ENCODE data around the gene CTNNA2.

Gene CTNNA2

GRCh38 chr2:79585701-79586433, 73.0 kb downstream of the CTNNA2 start:
- TF ChIP-seq SIN3A (IDR thresholded peaks at IDR 0.05; ENCODE audit: borderline replicate concordance, insufficient read depth, low read length) (no peak), REST (IDR thresholded peaks at IDR 0.05; ENCODE audit: insufficient read depth in 1 of 2, low read depth in 2 of 2, low read length in 2 of 2) (no peak), FOXP2 (optimal IDR thresholded peaks at IDR 0.05; ENCODE audit: borderline replicate concordance, extremely low read depth, extremely low read length, insufficient read depth) (no peak), TAF1 (IDR thresholded peaks at IDR 0.05; ENCODE audit: borderline replicate concordance, insufficient read depth, low read length) (no peak), POLR2AphosphoS5 (IDR thresholded peaks at IDR 0.05; ENCODE audit: low read depth, low read length) (no peak)

- TF ChIP-seq REST (IDR thresholded peaks at IDR 0.05; ENCODE audit: insufficient read depth in 1 of 2, low read depth in 2 of 2, low read length in 2 of 2): no peak
- no peak for TF ChIP-seq TAF1 (IDR thresholded peaks at IDR 0.05; ENCODE audit: borderline replicate concordance, insufficient read depth, low read length)
- TF ChIP-seq FOXP2 (optimal IDR thresholded peaks at IDR 0.05; ENCODE audit: borderline replicate concordance, extremely low read depth, extremely low read length, insufficient read depth): no peak
- no peak for TF ChIP-seq POLR2AphosphoS5 (IDR thresholded peaks at IDR 0.05; ENCODE audit: low read depth, low read length)
- TF ChIP-seq SIN3A (IDR thresholded peaks at IDR 0.05; ENCODE audit: borderline replicate concordance, insufficient read depth, low read length): no peak
Observed at GRCh38 chr2:79591281-79591680, 78.4 kb downstream of the CTNNA2 start.

- TF ChIP-seq SIN3A (IDR thresholded peaks at IDR 0.05; ENCODE audit: borderline replicate concordance, insufficient read depth, low read length) (no peak), POLR2AphosphoS5 (IDR thresholded peaks at IDR 0.05; ENCODE audit: low read depth, low read length) (no peak), TAF1 (IDR thresholded peaks at IDR 0.05; ENCODE audit: borderline replicate concordance, insufficient read depth, low read length) (no peak), REST (IDR thresholded peaks at IDR 0.05; ENCODE audit: insufficient read depth in 1 of 2, low read depth in 2 of 2, low read length in 2 of 2) (no peak), FOXP2 (optimal IDR thresholded peaks at IDR 0.05; ENCODE audit: borderline replicate concordance, extremely low read depth, extremely low read length, insufficient read depth) (no peak)
Observed at GRCh38 chr2:79593237-79593867, 80.5 kb downstream of the CTNNA2 start.

GRCh38 chr2:79596403-79596802, 83.6 kb downstream of the CTNNA2 start:
- no peak for TF ChIP-seq TAF1 (IDR thresholded peaks at IDR 0.05; ENCODE audit: borderline replicate concordance, insufficient read depth, low read length)
- TF ChIP-seq POLR2AphosphoS5 (IDR thresholded peaks at IDR 0.05; ENCODE audit: low read depth, low read length): no peak
- TF ChIP-seq SIN3A (IDR thresholded peaks at IDR 0.05; ENCODE audit: borderline replicate concordance, insufficient read depth, low read length): no peak
- no peak for TF ChIP-seq REST (IDR thresholded peaks at IDR 0.05; ENCODE audit: insufficient read depth in 1 of 2, low read depth in 2 of 2, low read length in 2 of 2)
- TF ChIP-seq FOXP2 (optimal IDR thresholded peaks at IDR 0.05; ENCODE audit: borderline replicate concordance, extremely low read depth, extremely low read length, insufficient read depth): no peak
